A549 (cell line): ENCODE results near the gene SRSF4. TPM values are rescaled to one million over a fixed set of nuclear protein-coding genes. Genes with fewer than 3 reads are reported as not detected.

Experiments
- ATAC-seq, 2 experiments: fragments of 200-7000 bp in 1 of 2; fragments of >200 bp in 1 of 2; cut with Nextera tagmentation in 1 of 2; cut with Tn5 transposase in 1 of 2; 3 replicates each; pipeline versions ENCODE4 v1.8.0 to v1.9.1; 2018 to 2020; ENCODE audit warnings: mild to moderate bottlenecking in 1 of 2, moderate library complexity in 1 of 2
- CTCF ChIA-PET: fragments of 300-600 bp; sonication (Branson Sonifier 250); formaldehyde crosslinking; extraction: SDS; loops from one replicate; lab custom pipeline; 2021; ENCODE audit warnings: antibody characterized with exemption, inconsistent platforms; lab: Yijun Ruan, JAX
- POLR2A ChIA-PET: fragments of 350-600 bp; formaldehyde crosslinking; extraction: SDS; loops from one replicate; lab custom pipeline; 2021; ENCODE audit warnings: antibody characterized with exemption, inconsistent platforms; lab: Yijun Ruan, JAX
- DNase-seq, 2 experiments: peaks; one replicate each; pipeline versions ENCODE4 v3.0.0 to v3.0.0-alpha.2; 2011 to 2016; ENCODE audit warnings: low read depth in 1 of 2, low spot score in 1 of 2
- FAIRE-seq: peaks from 2 replicates; lab custom pipeline; 2011; peaks lifted over from hg19 to GRCh38; lab: Jason Lieb, UNC
- H3K27ac ChIP-seq, 2 experiments: fragments of >200 bp; sonication (Bioruptor Twin); formaldehyde crosslinking; 3 replicates each; pipeline ENCODE4 v1.5.1; 2016 to 2017
- H3K4me1 ChIP-seq: fragments of >200 bp; sonication (Bioruptor Twin); formaldehyde crosslinking; 3 replicates; pipeline ENCODE4 v1.6.1; 2016
- H3K4me2 ChIP-seq: fragments of >200 bp; sonication (Bioruptor Twin); formaldehyde crosslinking; 3 replicates; pipeline ENCODE4 v1.6.1; 2016
- H3K4me3 ChIP-seq: fragments of >200 bp; sonication (Bioruptor Twin); formaldehyde crosslinking; 3 replicates; pipeline ENCODE4 v1.5.1; 2016
- H3K9me3 ChIP-seq: fragments of >200 bp; sonication (Bioruptor Twin); formaldehyde crosslinking; 3 replicates; pipeline ENCODE4 v1.6.1; 2016
- CBX8 ChIP-seq: fragments of 200-600 bp; sonication (generic); IDR thresholded peaks from 2 replicates; pipeline ENCODE4 v1.6.1; 2016
- CEBPB ChIP-seq, 2 experiments: fragments of >200 bp in 1 of 2; sonication (Bioruptor Twin) in 1 of 2; formaldehyde crosslinking in 1 of 2; IDR thresholded peaks; 2 replicates each; pipeline ENCODE4 v1.6.1; 2012 to 2016
- CHD2 ChIP-seq: fragments of 150-350 bp; IDR thresholded peaks from 2 replicates; pipeline ENCODE4 v1.6.1; 2014; ENCODE audit warnings: low read length; ENCODE audit not compliant: partially characterized antibody
- EHF ChIP-seq: fragments of 250-450 bp; sonication (Bioruptor Pico); IDR thresholded peaks from 2 replicates; pipeline ENCODE4 v1.5.0; 2020; ENCODE audit warnings: mild to moderate bottlenecking
- FOSB ChIP-seq: fragments of 250-450 bp; sonication (Bioruptor Pico); IDR thresholded peaks from 2 replicates; pipeline ENCODE4 v1.5.0; 2020; ENCODE audit warnings: mild to moderate bottlenecking, moderate library complexity
- KDM5A ChIP-seq: fragments of 200-600 bp; sonication (generic); IDR thresholded peaks from 2 replicates; pipeline ENCODE4 v1.6.1; 2016; ENCODE audit warnings: antibody characterized with exemption, mild to moderate bottlenecking
- MAFK ChIP-seq: fragments of 450-650 bp; IDR thresholded peaks from 2 replicates; pipeline ENCODE4 v1.6.1; 2014; ENCODE audit not compliant: partially characterized antibody
- NFE2L2 ChIP-seq: fragments of 150-350 bp; conservative IDR thresholded peaks from 2 replicates; pipeline ENCODE4 v1.6.1; 2014; ENCODE audit warnings: low read length
- NPAS2 ChIP-seq: fragments of 250-450 bp; sonication (Bioruptor Pico); IDR thresholded peaks from 2 replicates; pipeline ENCODE4 v1.8.0; 2022; ENCODE audit warnings: mild to moderate bottlenecking, moderate library complexity, borderline replicate concordance
- POLR2AphosphoS2 ChIP-seq: conservative IDR thresholded peaks from 2 replicates; pipeline ENCODE4 v1.6.1; 2012; ENCODE audit warnings: low read length, improper control_type of control experiment, inconsistent platforms
- RNF2 ChIP-seq: fragments of 200-600 bp; sonication (generic); IDR thresholded peaks from 2 replicates; pipeline ENCODE4 v1.6.1; 2016; ENCODE audit warnings: low read depth, mild to moderate bottlenecking, antibody characterized with exemption, moderate library complexity, borderline replicate concordance
- SMC3 ChIP-seq: fragments of >200 bp; sonication (Bioruptor Twin); formaldehyde crosslinking; IDR thresholded peaks from 3 replicates; pipeline ENCODE4 v1.6.1; 2018; ENCODE audit warnings: inconsistent platforms
- TFCP2L1 ChIP-seq: fragments of 250-450 bp; sonication (Bioruptor Pico); IDR thresholded peaks from 2 replicates; pipeline ENCODE4 v1.5.0; 2021; ENCODE audit warnings: mild to moderate bottlenecking
- WGBS: methylation state at CpG from one replicate; pipeline ENCODE4 v1.1.6; 2017; ENCODE audit errors: missing lambda C conversion rate; 5-methylcytosine and 5-hydroxymethylcytosine counted together
- polyA plus RNA-seq, 4 experiments: library from polyadenylated mRNA; depleted of rRNA in 3 of 4; stranded (reverse); fragments of >200 nt; fragmentation: RNase III in 1 of 4; extraction: RNeasy Plus Mini Kit Qiagen cat#74134 plus additional on column Dnase treatment in 1 of 4; gene quantifications; 2 replicates in 3 of 4; 3 replicates in 1 of 4; pipeline ENCODE4 v1.2.3, GENCODE V29; 2011 to 2017
- TF ChIP-seq, protein P1 (sequence below): fragments of 200-600 bp; sonication (generic); IDR thresholded peaks from 2 replicates; pipeline ENCODE4 v1.6.1; 2016; ENCODE audit warnings: antibody characterized with exemption, mild to moderate bottlenecking, moderate library complexity
- TF ChIP-seq, protein P2 (sequence below): fragments of 450-650 bp; IDR thresholded peaks from 2 replicates; pipeline ENCODE4 v1.6.1; 2014; ENCODE audit warnings: antibody characterized with exemption
- TF ChIP-seq, protein P3 (sequence below): IDR thresholded peaks from 2 replicates; pipeline ENCODE4 v1.6.1; 2012; ENCODE audit warnings: low read depth, borderline replicate concordance
- TF ChIP-seq, protein P4 (sequence below): fragments of >200 bp; sonication (Bioruptor Twin); formaldehyde crosslinking; IDR thresholded peaks from 3 replicates; pipeline ENCODE4 v1.6.1; 2016

Gene SRSF4
- polyA plus RNA-seq, 2 of the 4 experiments (the other 2 are of a cell fraction): 45.6 to 64.5 TPM

DNA sequence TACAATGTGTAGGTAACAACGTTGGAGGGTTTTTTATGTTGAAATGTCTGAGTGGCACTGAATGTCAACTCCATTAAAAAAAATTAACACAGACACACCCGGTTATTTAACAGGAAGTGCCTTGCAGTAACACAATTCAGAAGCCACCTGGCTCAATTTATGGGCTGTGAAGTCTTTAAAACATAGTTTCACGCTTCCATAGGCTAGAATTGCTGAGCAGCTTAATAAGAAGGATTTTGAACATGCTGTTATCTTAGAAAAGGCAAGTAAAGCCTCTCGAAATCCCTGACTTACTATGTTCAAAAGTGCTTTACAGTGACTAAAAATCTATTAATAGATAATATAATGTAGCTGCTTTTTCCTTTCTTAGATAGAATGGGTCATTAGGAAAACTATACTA lies 19.7 kb downstream of the SRSF4 start (continued):
- TF ChIP-seq, protein P1, sequence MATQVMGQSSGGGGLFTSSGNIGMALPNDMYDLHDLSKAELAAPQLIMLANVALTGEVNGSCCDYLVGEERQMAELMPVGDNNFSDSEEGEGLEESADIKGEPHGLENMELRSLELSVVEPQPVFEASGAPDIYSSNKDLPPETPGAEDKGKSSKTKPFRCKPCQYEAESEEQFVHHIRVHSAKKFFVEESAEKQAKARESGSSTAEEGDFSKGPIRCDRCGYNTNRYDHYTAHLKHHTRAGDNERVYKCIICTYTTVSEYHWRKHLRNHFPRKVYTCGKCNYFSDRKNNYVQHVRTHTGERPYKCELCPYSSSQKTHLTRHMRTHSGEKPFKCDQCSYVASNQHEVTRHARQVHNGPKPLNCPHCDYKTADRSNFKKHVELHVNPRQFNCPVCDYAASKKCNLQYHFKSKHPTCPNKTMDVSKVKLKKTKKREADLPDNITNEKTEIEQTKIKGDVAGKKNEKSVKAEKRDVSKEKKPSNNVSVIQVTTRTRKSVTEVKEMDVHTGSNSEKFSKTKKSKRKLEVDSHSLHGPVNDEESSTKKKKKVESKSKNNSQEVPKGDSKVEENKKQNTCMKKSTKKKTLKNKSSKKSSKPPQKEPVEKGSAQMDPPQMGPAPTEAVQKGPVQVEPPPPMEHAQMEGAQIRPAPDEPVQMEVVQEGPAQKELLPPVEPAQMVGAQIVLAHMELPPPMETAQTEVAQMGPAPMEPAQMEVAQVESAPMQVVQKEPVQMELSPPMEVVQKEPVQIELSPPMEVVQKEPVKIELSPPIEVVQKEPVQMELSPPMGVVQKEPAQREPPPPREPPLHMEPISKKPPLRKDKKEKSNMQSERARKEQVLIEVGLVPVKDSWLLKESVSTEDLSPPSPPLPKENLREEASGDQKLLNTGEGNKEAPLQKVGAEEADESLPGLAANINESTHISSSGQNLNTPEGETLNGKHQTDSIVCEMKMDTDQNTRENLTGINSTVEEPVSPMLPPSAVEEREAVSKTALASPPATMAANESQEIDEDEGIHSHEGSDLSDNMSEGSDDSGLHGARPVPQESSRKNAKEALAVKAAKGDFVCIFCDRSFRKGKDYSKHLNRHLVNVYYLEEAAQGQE: no peak

DNA sequence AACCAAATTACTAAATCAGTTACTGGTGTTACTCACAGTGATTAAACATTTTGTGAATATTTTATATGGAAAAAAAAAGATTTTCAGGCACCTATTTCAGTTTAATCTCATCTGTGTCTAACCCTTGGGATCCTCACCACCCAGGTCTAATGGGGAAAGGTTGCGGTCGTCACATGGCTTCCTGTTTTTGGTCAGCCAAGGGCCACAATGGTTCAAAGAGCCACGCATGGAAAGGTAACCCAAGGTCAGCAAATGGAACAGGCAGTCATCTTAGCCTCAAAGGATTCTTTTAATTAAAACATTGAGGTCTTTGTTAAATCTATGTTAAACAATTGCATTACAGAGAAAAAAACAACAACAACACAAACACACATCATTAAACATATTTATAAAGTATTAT lies 21.9 kb downstream of the SRSF4 start:
- DNase-seq: no peak
- Histone ChIP-seq H3K9me3 (no peaks in the 10 kb centered on the region), H3K4me2 (no peak overlapping the region), H3K4me3 (no peak overlapping the region), H3K4me1 (peaks cover 13% of the 10 kb centered on the region; the same call in 2 of the 3 replicates), H3K27ac (no peak overlapping the region)
- no peak for TF ChIP-seq TFCP2L1 (CRISPR knock-in tag)
- no peak for TF ChIP-seq RNF2
- no peak for TF ChIP-seq CEBPB (IDR thresholded peaks at IDR 0.05)
- no peak for TF ChIP-seq CBX8
- TF ChIP-seq, protein P2, sequence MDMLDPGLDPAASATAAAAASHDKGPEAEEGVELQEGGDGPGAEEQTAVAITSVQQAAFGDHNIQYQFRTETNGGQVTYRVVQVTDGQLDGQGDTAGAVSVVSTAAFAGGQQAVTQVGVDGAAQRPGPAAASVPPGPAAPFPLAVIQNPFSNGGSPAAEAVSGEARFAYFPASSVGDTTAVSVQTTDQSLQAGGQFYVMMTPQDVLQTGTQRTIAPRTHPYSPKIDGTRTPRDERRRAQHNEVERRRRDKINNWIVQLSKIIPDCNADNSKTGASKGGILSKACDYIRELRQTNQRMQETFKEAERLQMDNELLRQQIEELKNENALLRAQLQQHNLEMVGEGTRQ: no peak
- no peak for TF ChIP-seq FOSB
- no peak for TF ChIP-seq NPAS2
- no peak for TF ChIP-seq CHD2
- no peak for FAIRE-seq
- WGBS: 92% methylated on average over 3 of the region's 3 CpGs
- ChIA-PET POLR2A (no interaction called here), CTCF (interaction anchor here (1.9 to 2.0 kb wide), 2 partner anchors 22 to 43 kb away, joined by 5 to 8 read pairs; partner anchors contain the start of gene SRSF4)
- ATAC-seq: no peak

DNA sequence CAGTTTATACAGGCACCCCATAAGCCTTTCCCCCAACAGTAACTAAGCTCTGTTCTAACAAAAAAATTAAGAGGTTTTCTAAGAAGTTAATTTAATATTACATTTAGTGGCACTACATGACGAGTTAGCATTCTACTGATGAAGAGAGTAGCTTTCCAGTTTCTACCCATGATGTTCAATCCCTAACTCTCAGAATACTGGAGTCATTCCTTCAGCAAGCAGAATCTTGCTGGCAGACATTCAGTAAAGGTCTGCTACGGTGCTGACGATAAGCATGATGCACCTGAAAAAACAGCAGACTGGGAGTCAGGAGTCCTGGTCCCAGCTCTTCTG lies 24.5 kb downstream of the SRSF4 start:
- DNase-seq (no peak), FAIRE-seq (no peak), ATAC-seq (no peak)
- POLR2A ChIA-PET: no interaction called here
- WGBS: 91% methylated on average over 3 of the region's 3 CpGs
- Histone ChIP-seq H3K4me2 (no peak overlapping the region), H3K27ac (no peak overlapping the region), H3K4me1 (peaks cover 7% of the 10 kb centered on the region; the same call in 2 of the 3 replicates), H3K9me3 (no peaks in the 10 kb centered on the region), H3K4me3 (no peak overlapping the region)
- CTCF ChIA-PET: interaction anchor here (2.9 kb wide), 1 partner anchor 10 kb away, joined by 11 read pairs; no protein-coding TSS in a partner anchor
- TF ChIP-seq, protein P3, sequence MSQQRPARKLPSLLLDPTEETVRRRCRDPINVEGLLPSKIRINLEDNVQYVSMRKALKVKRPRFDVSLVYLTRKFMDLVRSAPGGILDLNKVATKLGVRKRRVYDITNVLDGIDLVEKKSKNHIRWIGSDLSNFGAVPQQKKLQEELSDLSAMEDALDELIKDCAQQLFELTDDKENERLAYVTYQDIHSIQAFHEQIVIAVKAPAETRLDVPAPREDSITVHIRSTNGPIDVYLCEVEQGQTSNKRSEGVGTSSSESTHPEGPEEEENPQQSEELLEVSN: no peak
- no peak for TF ChIP-seq MAFK
- no peak for TF ChIP-seq POLR2AphosphoS2
- TF ChIP-seq EHF: no peak
- TF ChIP-seq NFE2L2: no peak
- TF ChIP-seq KDM5A: no peak
- TF ChIP-seq SMC3: no peak

DNA sequence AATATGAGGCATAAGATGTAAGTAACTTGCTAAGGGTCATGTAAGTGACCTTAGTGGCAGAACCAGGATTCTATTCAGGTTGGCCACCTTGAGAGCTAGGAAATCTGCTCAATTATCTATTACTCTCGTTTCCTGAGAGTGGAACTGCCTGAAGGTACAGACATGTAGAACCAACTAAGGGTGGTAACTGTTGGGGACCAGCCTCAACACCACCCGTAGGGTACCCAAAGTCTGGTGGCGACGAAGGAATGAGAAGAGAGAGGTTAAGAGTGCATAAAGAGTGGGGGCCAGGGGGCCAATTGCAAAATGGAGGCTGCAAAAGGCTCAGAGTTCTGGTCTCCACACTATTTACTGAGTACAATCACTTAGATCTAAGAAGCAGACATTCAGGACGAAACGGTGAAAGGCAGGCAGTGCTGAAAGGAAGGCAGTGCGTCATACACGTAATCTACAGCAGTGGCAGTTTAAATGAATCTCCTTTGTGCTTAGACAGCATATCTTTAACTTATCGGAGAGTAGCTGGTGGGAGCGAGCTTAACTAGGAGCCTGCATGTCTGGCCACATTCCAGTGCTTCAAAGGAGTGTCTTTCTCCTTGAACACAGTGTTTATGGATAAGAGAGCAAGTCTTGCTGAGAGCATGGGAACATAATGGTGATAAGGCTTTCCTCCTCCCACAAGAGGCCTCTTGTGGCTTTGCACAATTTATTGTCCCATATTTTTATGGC lies 25.0 kb downstream of the SRSF4 start:
- ChIA-PET POLR2A (no interaction called here), CTCF (interaction anchor here (0.6 to 2.9 kb wide), 2 partner anchors 10 to 930 kb away, joined by 3 to 11 read pairs; no protein-coding TSS in a partner anchor)
- TF ChIP-seq MAFK: no peak
- TF ChIP-seq, protein P4, sequence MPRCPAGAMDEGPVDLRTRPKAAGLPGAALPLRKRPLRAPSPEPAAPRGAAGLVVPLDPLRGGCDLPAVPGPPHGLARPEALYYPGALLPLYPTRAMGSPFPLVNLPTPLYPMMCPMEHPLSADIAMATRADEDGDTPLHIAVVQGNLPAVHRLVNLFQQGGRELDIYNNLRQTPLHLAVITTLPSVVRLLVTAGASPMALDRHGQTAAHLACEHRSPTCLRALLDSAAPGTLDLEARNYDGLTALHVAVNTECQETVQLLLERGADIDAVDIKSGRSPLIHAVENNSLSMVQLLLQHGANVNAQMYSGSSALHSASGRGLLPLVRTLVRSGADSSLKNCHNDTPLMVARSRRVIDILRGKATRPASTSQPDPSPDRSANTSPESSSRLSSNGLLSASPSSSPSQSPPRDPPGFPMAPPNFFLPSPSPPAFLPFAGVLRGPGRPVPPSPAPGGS: no peak
- ATAC-seq (no peak), FAIRE-seq (no peak), DNase-seq (no peak)
- Histone ChIP-seq H3K4me2 (no peak overlapping the region), H3K9me3 (no peaks in the 10 kb centered on the region), H3K4me3 (no peak overlapping the region), H3K27ac (no peak overlapping the region), H3K4me1 (peaks cover 4% of the 10 kb centered on the region; the same call in 2 of the 3 replicates)
- WGBS: 93% methylated on average over 10 of the region's 10 CpGs
